Fibroblast of lung (primary cell): Measurements from ENCODE around the gene PRR36.

ENCODE experiments used
- EZH2 ChIP-seq: IDR thresholded peaks from 2 replicates; pipeline ENCODE4 v1.5.1; 2012; ENCODE audit warnings: low read length, control low read depth, mild to moderate bottlenecking; ENCODE audit errors: missing control alignments
- TF ChIP-seq, protein P1 (sequence below), 2 donors: IDR thresholded peaks in 1 of 2; conservative IDR thresholded peaks in 1 of 2; 1 replicate in 1 of 2; 2 replicates in 1 of 2; pipeline ENCODE4 v1.5.1; 2011 to 2012; ENCODE audit warnings: low read length in 2 of 2, control low read depth in 1 of 2, inconsistent platforms in 1 of 2, low read depth in 1 of 2, mild to moderate bottlenecking in 1 of 2

GRCh38 chr19:7897292-7897691 is 23.1 kb upstream of the PRR36 start:
- TF ChIP-seq, protein P1, sequence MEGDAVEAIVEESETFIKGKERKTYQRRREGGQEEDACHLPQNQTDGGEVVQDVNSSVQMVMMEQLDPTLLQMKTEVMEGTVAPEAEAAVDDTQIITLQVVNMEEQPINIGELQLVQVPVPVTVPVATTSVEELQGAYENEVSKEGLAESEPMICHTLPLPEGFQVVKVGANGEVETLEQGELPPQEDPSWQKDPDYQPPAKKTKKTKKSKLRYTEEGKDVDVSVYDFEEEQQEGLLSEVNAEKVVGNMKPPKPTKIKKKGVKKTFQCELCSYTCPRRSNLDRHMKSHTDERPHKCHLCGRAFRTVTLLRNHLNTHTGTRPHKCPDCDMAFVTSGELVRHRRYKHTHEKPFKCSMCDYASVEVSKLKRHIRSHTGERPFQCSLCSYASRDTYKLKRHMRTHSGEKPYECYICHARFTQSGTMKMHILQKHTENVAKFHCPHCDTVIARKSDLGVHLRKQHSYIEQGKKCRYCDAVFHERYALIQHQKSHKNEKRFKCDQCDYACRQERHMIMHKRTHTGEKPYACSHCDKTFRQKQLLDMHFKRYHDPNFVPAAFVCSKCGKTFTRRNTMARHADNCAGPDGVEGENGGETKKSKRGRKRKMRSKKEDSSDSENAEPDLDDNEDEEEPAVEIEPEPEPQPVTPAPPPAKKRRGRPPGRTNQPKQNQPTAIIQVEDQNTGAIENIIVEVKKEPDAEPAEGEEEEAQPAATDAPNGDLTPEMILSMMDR (conservative IDR thresholded peaks at IDR 0.05 in 1 of 2, IDR thresholded peaks at IDR 0.05 in 1 of 2; ENCODE audit: low read depth in 1 of 2, low read length in 2 of 2): no peak
- TF ChIP-seq EZH2: no peak
